SU-DHL-6 (cell line): ENCODE data around the gene NHP2.

ENCODE experiments used
- H2AFZ ChIP-seq: fragments of 200-600 bp; sonication (generic); 2 replicates; pipeline ENCODE4 v1.6.1; 2014; ENCODE audit warnings: low read depth, mild to moderate bottlenecking, moderate library complexity, mixed read lengths, antibody characterized with exemption, low read length; ENCODE audit not compliant: severe bottlenecking
- H3F3A ChIP-seq: fragments of 200-600 bp; shearing (Covaris generic); 2 replicates; pipeline ENCODE4 v1.6.0; 2016; ENCODE audit warnings: antibody characterized with exemption, mild to moderate bottlenecking; ENCODE audit not compliant: insufficient read depth
- H3K27ac ChIP-seq: fragments of 200-600 bp; sonication (generic); 2 replicates; pipeline ENCODE4 v1.5.1; 2016; ENCODE audit warnings: low read depth, mild to moderate bottlenecking, low read length, moderate library complexity, mixed read lengths
- H3K27me3 ChIP-seq: fragments of 200-600 bp; sonication (generic), shearing (Covaris generic); 2 replicates; pipeline ENCODE4 v1.6.0; 2014; ENCODE audit warnings: mild to moderate bottlenecking, low read length
- H3K36me3 ChIP-seq: fragments of 200-600 bp; sonication (generic); 2 replicates; pipeline ENCODE4 v1.6.1; 2014; ENCODE audit warnings: mild to moderate bottlenecking, low read length, mixed read lengths
- H3K4me2 ChIP-seq: fragments of 300-600, 200-600 bp; shearing (Covaris generic), sonication (generic); 2 replicates; pipeline ENCODE4 v1.6.0; 2014; ENCODE audit warnings: low read length, low read depth, mild to moderate bottlenecking; ENCODE audit not compliant: poor library complexity, severe bottlenecking
- H3K4me3 ChIP-seq: fragments of 200-600 bp; sonication (generic); 2 replicates; pipeline ENCODE4 v1.5.1; 2014; ENCODE audit warnings: antibody characterized with exemption, low read length, mild to moderate bottlenecking, mixed read lengths; ENCODE audit not compliant: insufficient read depth, poor library complexity, severe bottlenecking
- H3K79me2 ChIP-seq: fragments of 200-600 bp; sonication (generic); 2 replicates; pipeline ENCODE4 v1.6.1; 2014; ENCODE audit warnings: mild to moderate bottlenecking, low read length, moderate library complexity; ENCODE audit not compliant: insufficient read depth
- H3K9ac ChIP-seq: fragments of 200-600 bp; sonication (generic); 2 replicates; pipeline ENCODE4 v1.7.0; 2014; ENCODE audit warnings: mild to moderate bottlenecking, low read length
- H3K9me2 ChIP-seq: fragments of 200-600 bp; sonication (generic); replicated peaks from 2 replicates; pipeline ENCODE4 v1.6.1; 2014; ENCODE audit warnings: low read length; ENCODE audit not compliant: insufficient read depth
- H3K9me3 ChIP-seq: fragments of 200-600 bp; sonication (generic); 2 replicates; pipeline ENCODE4 v1.6.1; 2014; ENCODE audit warnings: low read length, mixed read lengths; ENCODE audit not compliant: insufficient read depth
- H4K20me1 ChIP-seq: fragments of 200-600 bp; sonication (generic); 2 replicates; pipeline ENCODE4 v1.6.1; 2014; ENCODE audit warnings: low read depth, mild to moderate bottlenecking, antibody characterized with exemption, low read length, moderate library complexity, mixed read lengths
- CTCF ChIP-seq: fragments of 200-600 bp; sonication (generic); IDR thresholded peaks from one replicate; pipeline ENCODE4 v1.5.1; 2017; ENCODE audit warnings: antibody characterized with exemption, mild to moderate bottlenecking, low read length, moderate library complexity; ENCODE audit not compliant: insufficient read depth, poor library complexity, severe bottlenecking
- EZH2phosphoT487 ChIP-seq: fragments of 200-600 bp; sonication (generic), shearing (Covaris generic); conservative IDR thresholded peaks from 2 replicates; pipeline ENCODE4 v1.6.1; 2018; ENCODE audit warnings: mild to moderate bottlenecking, antibody characterized with exemption, low read length, moderate library complexity, mixed read lengths

NHP2 gene

GRCh38 chr5:178180141-178180863 lies 26.6 kb upstream of the NHP2 start:
- Histone ChIP-seq H3F3A (no peaks in the 10 kb centered on the region), H2AFZ (no peak overlapping the region), H3K4me3 (no peak overlapping the region), H4K20me1 (no peaks in the 10 kb centered on the region), H3K79me2 (no peaks in the 10 kb centered on the region), H3K9ac (no peak overlapping the region), H3K27me3 (no peaks in the 10 kb centered on the region), H3K36me3 (no peaks in the 10 kb centered on the region), H3K9me3 (no peaks in the 10 kb centered on the region), H3K9me2 (no peaks in the 10 kb centered on the region), H3K27ac (no peak overlapping the region), H3K4me2 (no peak overlapping the region)
- TF ChIP-seq CTCF: no peak

- Histone ChIP-seq H3K27ac (no peak overlapping the region), H3K9me3 (no peaks in the 10 kb centered on the region), H4K20me1 (no peaks in the 10 kb centered on the region), H3K4me2 (no peak overlapping the region), H3K79me2 (no peaks in the 10 kb centered on the region), H3K9me2 (no peaks in the 10 kb centered on the region), H3K27me3 (no peaks in the 10 kb centered on the region), H3K36me3 (no peaks in the 10 kb centered on the region), H3F3A (no peaks in the 10 kb centered on the region), H2AFZ (no peak overlapping the region), H3K4me3 (no peak overlapping the region), H3K9ac (no peak overlapping the region)
- TF ChIP-seq EZH2phosphoT487: no peak
- no peak for TF ChIP-seq CTCF
These were observed 23.9 kb upstream of the NHP2 start for GRCh38 chr5:178177569-178177968.

GRCh38 chr5:178176791-178177190 lies 23.1 kb upstream of the NHP2 start:
- Histone ChIP-seq H3K9me2 (no peaks in the 10 kb centered on the region), H3K4me3 (no peak overlapping the region), H3K27me3 (no peaks in the 10 kb centered on the region), H3K36me3 (no peaks in the 10 kb centered on the region), H3K79me2 (no peaks in the 10 kb centered on the region), H3K4me2 (no peak overlapping the region), H4K20me1 (no peaks in the 10 kb centered on the region), H3K9me3 (no peaks in the 10 kb centered on the region), H3K9ac (no peak overlapping the region), H2AFZ (no peak overlapping the region), H3F3A (no peaks in the 10 kb centered on the region), H3K27ac (no peak overlapping the region)
- TF ChIP-seq CTCF: no peak
- TF ChIP-seq EZH2phosphoT487: no peak
